ENCODE data around the gene TBC1D32.
"Not testable (repeated sequence)": the region's sequence is repeated elsewhere in the genome, so short reads cannot be mapped to it uniquely, and the experiment has no call there.

TBC1D32 gene

DNA sequence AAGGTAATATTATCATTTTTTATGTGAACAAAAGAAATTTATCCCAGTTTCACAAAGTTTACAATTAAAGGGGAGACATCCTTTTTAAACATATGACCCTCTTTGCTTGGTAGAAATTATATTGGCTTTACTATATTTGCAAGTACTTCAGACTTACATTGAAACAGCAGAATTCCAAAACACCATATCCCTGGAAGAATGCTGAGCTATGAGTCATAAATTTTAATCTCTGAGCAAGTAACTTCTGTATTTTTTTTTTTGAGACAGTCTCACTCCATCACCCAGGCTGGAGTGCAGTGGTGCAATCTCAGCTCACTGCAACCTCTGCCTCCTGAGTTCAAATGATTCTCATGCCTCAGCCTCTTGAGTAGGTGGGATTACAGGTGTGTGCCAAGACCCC, 240.4 kb downstream of the TBC1D32 start:
- DNase-seq: peak; percentile 64

DNA sequence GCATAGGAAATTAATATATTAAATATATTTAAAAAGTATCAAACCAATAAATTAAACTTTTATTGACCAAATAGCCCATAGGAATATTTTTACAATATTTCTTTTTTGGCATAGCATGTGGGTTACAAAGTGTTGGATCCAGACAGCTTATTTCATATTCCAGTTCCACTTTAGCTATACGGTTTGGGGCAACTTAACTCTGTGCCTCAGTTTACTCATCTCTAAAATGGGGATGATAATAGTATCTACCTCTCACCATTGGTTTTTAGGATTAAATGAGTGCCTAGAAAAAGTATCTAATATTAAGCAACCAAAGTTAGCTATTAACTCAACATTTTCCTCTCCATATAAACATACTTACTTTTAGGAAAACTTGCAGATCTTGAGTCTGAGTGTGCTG, 243.8 kb downstream of the TBC1D32 start:
- DNase-seq: no peak

DNA sequence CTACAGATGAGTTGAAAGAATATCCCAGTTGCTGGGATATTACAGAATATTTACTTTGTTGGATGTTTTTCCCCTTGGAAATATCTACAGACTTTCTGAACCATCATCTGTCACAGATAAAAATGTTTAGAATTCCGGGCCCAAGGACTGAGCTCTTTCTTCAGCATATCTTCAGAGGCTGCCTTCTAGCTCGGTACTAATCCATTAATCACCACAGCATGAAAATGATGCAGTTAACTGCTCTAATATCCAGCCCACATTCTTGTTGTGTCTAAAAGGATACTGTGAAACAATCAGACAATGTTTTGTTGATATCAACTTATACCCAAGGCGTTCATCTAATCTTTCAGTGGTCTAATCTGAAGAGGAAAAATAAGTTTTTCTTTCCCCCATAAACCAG, 247.4 kb downstream of the TBC1D32 start:
- no peak for DNase-seq

DNA sequence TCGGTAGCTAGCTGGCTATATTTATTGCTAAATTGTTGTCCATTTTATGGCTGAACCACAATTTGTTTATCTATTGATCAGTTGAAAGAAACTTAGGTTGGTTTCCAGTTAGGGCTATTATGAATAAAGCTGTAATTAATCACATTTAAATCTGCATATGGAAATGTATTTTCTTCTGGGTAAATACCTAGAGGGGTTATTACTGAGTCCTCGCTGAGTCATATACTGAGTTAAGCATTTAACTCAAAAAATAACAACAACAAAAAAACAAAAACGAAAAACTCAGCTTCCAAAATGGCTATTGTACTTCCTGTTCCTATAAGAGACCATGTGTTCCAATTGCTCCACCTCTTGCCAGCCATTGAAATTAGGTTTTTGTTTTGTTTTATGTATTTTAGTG, 258.2 kb downstream of the TBC1D32 start:
- DNase-seq: no peak

- DNase-seq: not testable (repeated sequence)
Measured at GRCh38 chr6:121068749-121069148, 265.5 kb downstream of the TBC1D32 start.

DNA sequence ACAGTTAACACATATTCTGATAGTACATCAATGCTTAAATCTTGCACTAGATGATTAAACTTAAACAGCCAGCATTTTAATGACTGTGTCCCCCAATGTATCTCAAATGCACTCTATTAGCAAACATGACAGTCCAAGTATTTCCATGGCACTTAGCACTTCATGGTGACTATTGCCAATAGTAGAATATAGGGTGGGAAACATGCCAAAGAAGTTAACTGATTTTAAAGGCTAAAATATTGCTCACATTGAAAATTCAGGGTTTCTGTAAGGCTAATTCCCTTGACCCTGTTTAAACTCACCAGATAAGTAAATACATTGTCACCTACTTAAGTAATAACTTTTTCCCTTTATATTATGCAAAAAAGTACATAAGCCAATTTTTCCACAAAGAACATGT, 266.9 kb downstream of the TBC1D32 start:
- no peak for DNase-seq

DNA sequence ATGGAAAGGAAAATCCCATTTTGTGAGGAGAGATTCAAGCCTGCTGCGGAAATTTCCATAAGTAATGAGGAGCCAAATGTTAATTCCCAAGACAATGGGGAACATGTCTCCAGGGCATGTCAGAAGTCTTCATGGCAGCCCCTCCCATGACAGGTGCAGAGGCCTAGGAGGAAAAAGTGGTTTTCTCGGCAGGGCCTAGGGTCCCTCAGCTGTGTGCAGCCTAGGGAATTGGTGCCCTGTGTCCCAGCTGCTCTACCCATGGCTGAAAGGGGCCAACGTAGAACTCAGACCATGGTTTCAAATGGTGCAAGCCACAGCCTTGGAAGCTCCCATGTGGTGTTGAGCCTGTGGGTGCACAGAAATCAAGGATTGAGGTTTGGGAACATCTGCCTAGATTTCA, 269.9 kb downstream of the TBC1D32 start:
- no peak for DNase-seq

GRCh38 chr6:121055572-121056163, 278.6 kb downstream of the TBC1D32 start:
- peak; percentile 62 for DNase-seq

DNA sequence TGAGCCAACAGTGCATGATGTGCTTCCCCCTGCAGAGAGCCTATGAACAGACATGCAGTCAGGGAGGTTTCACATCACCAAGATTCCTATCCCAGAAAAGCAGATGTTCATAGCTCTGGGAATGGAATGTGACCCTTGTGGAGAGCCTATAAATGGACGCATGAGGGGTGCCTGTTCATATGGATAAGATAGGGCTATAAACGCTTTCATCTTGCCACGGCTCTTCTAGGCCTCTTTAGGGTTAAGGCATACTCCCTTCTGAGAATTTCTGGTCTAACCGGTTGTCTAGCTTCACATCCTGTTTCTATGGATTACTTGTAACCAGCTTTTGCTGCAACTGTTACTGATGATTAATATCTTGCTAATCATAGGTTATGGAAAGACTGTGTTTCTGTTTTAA, 285.7 kb downstream of the TBC1D32 start:
- DNase-seq: not testable (repeated sequence)

DNA sequence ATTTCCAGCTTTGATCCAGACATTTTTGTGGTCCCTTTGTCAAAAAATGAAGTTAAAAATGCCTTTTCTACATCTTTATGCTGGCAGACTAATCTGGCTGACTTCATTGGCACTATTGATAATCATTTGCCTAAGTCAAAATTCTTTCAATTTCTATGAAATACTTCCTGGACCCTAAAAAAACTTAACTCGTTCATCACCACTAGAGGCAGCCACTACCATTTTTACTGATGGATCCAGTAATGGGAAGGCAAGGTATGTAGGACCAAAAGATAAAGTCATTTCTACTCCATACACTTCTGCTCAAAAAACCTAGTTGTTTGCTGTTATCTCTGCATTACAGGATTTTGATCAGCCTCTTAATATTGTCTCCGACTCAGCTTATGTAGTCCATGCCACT, 289.4 kb downstream of the TBC1D32 start:
- not testable (repeated sequence) for DNase-seq

DNA sequence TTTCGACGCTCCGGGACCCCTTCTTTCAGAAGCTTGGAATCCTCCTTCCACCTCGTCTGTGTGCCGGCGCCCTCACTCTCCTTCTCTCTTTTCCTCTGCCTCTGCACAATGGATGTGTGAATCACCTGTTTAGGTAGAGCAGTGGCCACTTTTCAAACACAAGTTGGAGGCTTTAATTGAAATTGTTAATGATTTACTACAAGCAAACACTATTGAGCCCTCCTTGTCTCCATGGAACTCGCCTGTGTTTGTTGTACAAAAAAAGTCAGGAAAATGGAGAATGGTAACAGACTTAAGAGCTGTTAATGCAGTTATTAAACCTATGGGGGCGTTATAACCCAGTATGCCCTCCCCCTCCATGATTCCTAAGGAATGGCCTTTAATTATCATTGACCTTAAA, 290.6 kb downstream of the TBC1D32 start:
- not testable (repeated sequence) for DNase-seq

- DNase-seq: not testable (repeated sequence)
Measured at GRCh38 chr6:121043211-121043610, 291.1 kb downstream of the TBC1D32 start.

GRCh38 chr6:121042766-121043165, 291.5 kb downstream of the TBC1D32 start:
- DNase-seq: no peak

- DNase-seq: no peak
Measured at GRCh38 chr6:121040831-121041230, 293.4 kb downstream of the TBC1D32 start.

GRCh38 chr6:121033091-121033490, 301.2 kb downstream of the TBC1D32 start:
- DNase-seq: no peak

DNA sequence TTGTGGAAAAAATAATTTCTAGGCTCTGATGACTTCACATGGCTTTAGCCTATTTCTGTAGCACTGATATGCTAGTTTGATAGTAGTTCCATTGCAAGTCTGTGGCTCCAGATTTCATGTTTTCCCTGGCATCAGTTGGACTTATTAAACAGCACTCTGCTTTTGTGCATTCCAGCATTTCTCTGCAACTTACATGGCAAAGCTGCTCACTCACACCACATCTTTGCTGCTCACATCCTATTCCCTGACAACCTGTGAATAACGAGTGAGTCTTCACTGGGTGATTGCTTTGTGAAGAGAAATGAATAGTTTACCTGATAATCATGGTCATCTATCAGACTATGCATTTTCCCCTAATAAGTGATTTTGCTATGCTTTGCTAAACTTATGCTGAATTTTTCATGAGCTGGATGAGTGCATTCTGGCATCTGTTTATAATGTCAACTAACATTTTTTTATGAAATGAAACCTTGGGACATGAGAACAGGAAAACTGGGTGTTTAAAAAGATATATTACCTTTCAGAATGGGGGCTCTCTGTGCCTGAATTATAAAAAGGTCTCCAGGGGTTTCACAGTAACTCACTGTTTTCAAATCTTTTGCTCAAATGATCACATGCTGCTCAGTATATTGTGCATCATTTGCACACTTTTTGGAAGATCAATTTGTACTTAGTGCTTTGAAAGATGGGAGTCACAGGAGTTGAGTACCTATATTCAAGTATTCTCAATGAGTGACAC, 301.8 kb downstream of the TBC1D32 start:
- DNase-seq: no peak
